WTC11 (cell line): ENCODE data around the gene MRPL14.

Source experiments
- CREM ChIP-seq: sonication (generic); formaldehyde crosslinking; IDR thresholded peaks from 2 replicates; pipeline ENCODE4 v1.8.1; 2022; ENCODE audit warnings: mild to moderate bottlenecking, missing genetic modification reagents, moderate library complexity
- CTCF ChIP-seq: fragments of 200-600 bp; IDR thresholded peaks from 2 replicates; pipeline ENCODE4 v1.8.0; 2022; ENCODE audit warnings: antibody characterized with exemption
- KAT7 ChIP-seq: sonication (generic); formaldehyde crosslinking; IDR thresholded peaks from 2 replicates; pipeline ENCODE4 v1.8.1; 2023; ENCODE audit warnings: missing genetic modification reagents, mild to moderate bottlenecking, borderline replicate concordance
- NFATC4 ChIP-seq: fragments of 250-450 bp; sonication (Bioruptor Pico); IDR thresholded peaks from 2 replicates; pipeline ENCODE4 v1.9.0; 2021; ENCODE audit warnings: mild to moderate bottlenecking
- NFE2L1 ChIP-seq: sonication (generic); formaldehyde crosslinking; IDR thresholded peaks from 2 replicates; pipeline ENCODE4 v1.8.1; 2023; ENCODE audit warnings: missing genetic modification reagents
- NFYB ChIP-seq: sonication (generic); formaldehyde crosslinking; conservative IDR thresholded peaks from 2 replicates; pipeline ENCODE4 v1.8.0; 2022; ENCODE audit warnings: low read depth, missing genetic modification reagents
- NR3C1 ChIP-seq: sonication (generic); formaldehyde crosslinking; conservative IDR thresholded peaks from 2 replicates; pipeline ENCODE4 v1.8.1; 2023; ENCODE audit warnings: low read depth, mild to moderate bottlenecking, missing genetic modification reagents
- SP1 ChIP-seq: sonication (generic); formaldehyde crosslinking; conservative IDR thresholded peaks from 2 replicates; pipeline ENCODE4 v1.8.1; 2022; ENCODE audit warnings: missing genetic modification reagents
- TP53 ChIP-seq: sonication (generic); formaldehyde crosslinking; IDR thresholded peaks from 2 replicates; pipeline ENCODE4 v1.8.1; 2023; ENCODE audit warnings: mild to moderate bottlenecking, missing genetic modification reagents

DNA sequence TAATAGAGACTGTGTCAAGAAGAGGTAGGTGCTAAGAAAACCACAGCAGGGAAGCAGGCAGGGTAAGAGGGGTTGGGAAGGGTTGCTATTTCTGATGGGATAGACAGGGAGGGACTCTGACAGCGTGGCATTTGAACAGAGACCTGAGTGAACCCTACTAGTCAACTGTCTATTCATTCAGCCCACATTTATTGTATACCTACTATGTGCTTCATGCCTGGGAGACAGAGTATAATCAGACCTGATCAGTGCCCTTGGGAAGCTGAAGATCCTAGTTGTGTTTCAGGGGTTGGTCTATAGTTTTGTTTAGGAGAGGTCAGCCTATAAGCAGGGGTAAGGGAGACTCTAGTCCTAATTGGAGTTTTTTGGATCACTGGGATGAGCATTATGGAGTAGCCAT lies 16.5 kb upstream of the MRPL14 start:
- no peak for TF ChIP-seq NR3C1 (CRISPR knock-in tag)
- no peak for TF ChIP-seq TP53
- TF ChIP-seq CTCF = no peak
- no peak for TF ChIP-seq NFYB (CRISPR knock-in tag)
- no peak for TF ChIP-seq NFATC4 (CRISPR knock-in tag)
- no peak for TF ChIP-seq SP1 (CRISPR knock-in tag)
- TF ChIP-seq KAT7 (CRISPR knock-in tag) = no peak
- TF ChIP-seq NFE2L1 (CRISPR knock-in tag) = no peak
- no peak for TF ChIP-seq CREM (CRISPR knock-in tag)
